PFSK-1 (cell line): ENCODE results near the gene NAT8L.

ENCODE experiments used
- FOXP2 ChIP-seq: optimal IDR thresholded peaks from 2 replicates; pipeline ENCODE3; 2011; ENCODE audit warnings: borderline replicate concordance, control low read depth, inconsistent platforms; ENCODE audit not compliant: insufficient read depth; ENCODE audit errors: extremely low read length, extremely low read depth
- POLR2AphosphoS5 ChIP-seq: IDR thresholded peaks from 2 replicates; pipeline ENCODE4 v1.6.1; 2012; ENCODE audit warnings: low read depth, mild to moderate bottlenecking, control low read depth, low read length, moderate library complexity
- REST ChIP-seq, 2 experiments: IDR thresholded peaks; 2 replicates each; pipeline versions ENCODE4 v1.6.1 to v1.8.0; 2011 to 2012; ENCODE audit warnings: low read depth in 2 of 2, low read length in 2 of 2, control low read depth in 1 of 2, inconsistent platforms in 1 of 2, mild to moderate bottlenecking in 1 of 2, moderate library complexity in 1 of 2; ENCODE audit not compliant: insufficient read depth in 1 of 2
- SIN3A ChIP-seq: IDR thresholded peaks from 2 replicates; pipeline ENCODE4 v1.6.1; 2012; ENCODE audit warnings: mild to moderate bottlenecking, low read length, moderate library complexity, borderline replicate concordance; ENCODE audit not compliant: insufficient read depth
- TAF1 ChIP-seq: IDR thresholded peaks from 2 replicates; pipeline ENCODE4 v1.6.1; 2012; ENCODE audit warnings: low read length, control low read depth, borderline replicate concordance; ENCODE audit not compliant: insufficient read depth

Gene NAT8L

GRCh38 chr4:2047781-2048581, 11.1 kb upstream of the NAT8L start:
- TF ChIP-seq TAF1 (no peak), FOXP2 (no peak), POLR2AphosphoS5 (no peak), SIN3A (no peak), REST (IDR thresholded peaks at IDR 0.05; ENCODE audit: insufficient read depth in 1 of 2, low read depth in 2 of 2, low read length in 2 of 2) (no peak)

- TF ChIP-seq SIN3A (no peak), REST (IDR thresholded peaks at IDR 0.05; ENCODE audit: insufficient read depth in 1 of 2, low read depth in 2 of 2, low read length in 2 of 2) (no peak), FOXP2 (no peak), POLR2AphosphoS5 (no peak), TAF1 (no peak)
Observed at GRCh38 chr4:2048831-2049230, 10.3 kb upstream of the NAT8L start.

DNA sequence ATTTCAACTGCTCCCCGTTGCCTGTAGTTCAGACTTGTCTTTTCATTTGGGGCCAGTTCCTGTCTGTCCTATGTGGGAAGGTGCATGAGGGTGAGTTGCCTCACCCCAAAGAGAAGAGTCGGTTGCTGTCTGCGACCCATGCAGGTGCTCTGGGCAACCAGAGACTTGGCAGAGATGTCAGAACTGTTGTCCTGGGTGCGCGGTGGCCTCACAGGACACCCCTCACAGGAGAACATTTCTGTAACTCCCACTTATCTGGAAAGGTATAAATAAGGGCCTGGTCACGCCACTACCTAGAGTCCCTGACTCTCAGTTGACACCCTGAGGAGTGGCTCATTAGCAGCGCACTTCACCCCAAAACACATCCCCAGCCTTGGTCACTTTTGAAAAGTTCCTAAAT, 9.7 kb upstream of the NAT8L start:
- TF ChIP-seq FOXP2, result no peak
- no peak for TF ChIP-seq SIN3A
- TF ChIP-seq POLR2AphosphoS5, result no peak
- no peak for TF ChIP-seq TAF1
- no peak for TF ChIP-seq REST (IDR thresholded peaks at IDR 0.05; ENCODE audit: insufficient read depth in 1 of 2, low read depth in 2 of 2, low read length in 2 of 2)

GRCh38 chr4:2049811-2050210, 9.3 kb upstream of the NAT8L start:
- TF ChIP-seq REST (IDR thresholded peaks at IDR 0.05; ENCODE audit: insufficient read depth in 1 of 2, low read depth in 2 of 2, low read length in 2 of 2) (no peak), POLR2AphosphoS5 (no peak)

- TF ChIP-seq REST (IDR thresholded peaks at IDR 0.05; ENCODE audit: insufficient read depth in 1 of 2, low read depth in 2 of 2, low read length in 2 of 2) (no peak), POLR2AphosphoS5 (no peak), FOXP2 (no peak), TAF1 (no peak), SIN3A (no peak)
Observed at GRCh38 chr4:2051086-2051485, 8.0 kb upstream of the NAT8L start.
